BLaER1 (cell line): ENCODE measurements around the gene GRIN2A.

Experiments
- H3K27ac ChIP-seq: shearing (Covaris generic); formaldehyde crosslinking; 2 replicates; pipeline ENCODE4 v1.8.1; 2022
- H3K27me3 ChIP-seq: shearing (Covaris generic); formaldehyde crosslinking; 2 replicates; pipeline ENCODE4 v1.8.1; 2022
- H3K36me3 ChIP-seq: shearing (Covaris generic); formaldehyde crosslinking; 2 replicates; pipeline ENCODE4 v1.8.1; 2022
- H3K4me1 ChIP-seq: shearing (Covaris generic); formaldehyde crosslinking; 2 replicates; pipeline ENCODE4 v1.8.1; 2022
- H3K4me2 ChIP-seq: shearing (Covaris generic); formaldehyde crosslinking; 2 replicates; pipeline ENCODE4 v1.8.1; 2022
- H3K4me3 ChIP-seq: shearing (Covaris generic); formaldehyde crosslinking; 2 replicates; pipeline ENCODE4 v1.8.1; 2022
- H3K9ac ChIP-seq: shearing (Covaris generic); formaldehyde crosslinking; 2 replicates; pipeline ENCODE4 v1.8.1; 2022
- H3K9me3 ChIP-seq: shearing (Covaris generic); formaldehyde crosslinking; 2 replicates; pipeline ENCODE4 v1.8.1; 2022
- H4K20me1 ChIP-seq: shearing (Covaris generic); formaldehyde crosslinking; 2 replicates; pipeline ENCODE4 v1.8.1; 2022
- Cebpa-rat ChIP-seq: shearing (Covaris generic); IDR thresholded peaks from 2 replicates; pipeline ENCODE4 v1.8.1; 2022

Gene GRIN2A

DNA sequence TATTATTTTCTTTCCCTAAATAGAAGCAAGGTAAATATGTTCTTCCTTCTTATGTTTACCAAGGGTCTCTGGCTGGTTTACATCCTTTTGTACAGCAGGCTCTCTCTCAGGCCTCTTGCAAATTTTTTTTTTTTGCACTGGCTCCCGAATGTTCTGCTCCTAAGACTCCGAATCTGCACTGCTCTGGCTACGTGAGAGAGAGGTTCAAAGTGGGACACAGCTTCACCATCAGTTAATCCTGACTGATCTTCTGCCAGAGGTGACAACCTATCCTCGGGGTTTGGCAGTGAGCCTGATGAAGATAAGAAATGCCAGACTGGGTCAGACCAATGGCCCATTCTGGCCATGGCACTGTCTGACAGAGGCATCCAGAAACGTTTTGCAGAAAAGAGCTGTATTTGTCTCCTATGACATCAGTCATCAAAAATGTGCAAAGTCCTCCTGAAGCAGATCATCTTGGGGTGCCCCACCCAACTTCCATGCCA is 136.9 kb downstream of the GRIN2A start:
- Histone ChIP-seq H4K20me1 (no peaks in the 10 kb centered on the region), H3K4me1 (no peaks in the 10 kb centered on the region), H3K9ac (no peak overlapping the region), H3K4me3 (no peak overlapping the region), H3K27ac (no peak overlapping the region), H3K27me3 (no peaks in the 10 kb centered on the region), H3K9me3 (no peaks in the 10 kb centered on the region), H3K4me2 (no peak overlapping the region), H3K36me3 (no peaks in the 10 kb centered on the region)
- TF ChIP-seq Cebpa-rat, result no peak

GRCh38 chr16:10040136-10041080 is 141.8 kb downstream of the GRIN2A start:
- Histone ChIP-seq H3K27me3 (no peaks in the 10 kb centered on the region), H3K36me3 (no peaks in the 10 kb centered on the region), H3K9me3 (no peaks in the 10 kb centered on the region), H3K9ac (no peak overlapping the region), H3K4me2 (no peak overlapping the region), H3K4me3 (no peak overlapping the region), H3K4me1 (no peaks in the 10 kb centered on the region), H4K20me1 (no peaks in the 10 kb centered on the region), H3K27ac (no peak overlapping the region)
- no peak for TF ChIP-seq Cebpa-rat

DNA sequence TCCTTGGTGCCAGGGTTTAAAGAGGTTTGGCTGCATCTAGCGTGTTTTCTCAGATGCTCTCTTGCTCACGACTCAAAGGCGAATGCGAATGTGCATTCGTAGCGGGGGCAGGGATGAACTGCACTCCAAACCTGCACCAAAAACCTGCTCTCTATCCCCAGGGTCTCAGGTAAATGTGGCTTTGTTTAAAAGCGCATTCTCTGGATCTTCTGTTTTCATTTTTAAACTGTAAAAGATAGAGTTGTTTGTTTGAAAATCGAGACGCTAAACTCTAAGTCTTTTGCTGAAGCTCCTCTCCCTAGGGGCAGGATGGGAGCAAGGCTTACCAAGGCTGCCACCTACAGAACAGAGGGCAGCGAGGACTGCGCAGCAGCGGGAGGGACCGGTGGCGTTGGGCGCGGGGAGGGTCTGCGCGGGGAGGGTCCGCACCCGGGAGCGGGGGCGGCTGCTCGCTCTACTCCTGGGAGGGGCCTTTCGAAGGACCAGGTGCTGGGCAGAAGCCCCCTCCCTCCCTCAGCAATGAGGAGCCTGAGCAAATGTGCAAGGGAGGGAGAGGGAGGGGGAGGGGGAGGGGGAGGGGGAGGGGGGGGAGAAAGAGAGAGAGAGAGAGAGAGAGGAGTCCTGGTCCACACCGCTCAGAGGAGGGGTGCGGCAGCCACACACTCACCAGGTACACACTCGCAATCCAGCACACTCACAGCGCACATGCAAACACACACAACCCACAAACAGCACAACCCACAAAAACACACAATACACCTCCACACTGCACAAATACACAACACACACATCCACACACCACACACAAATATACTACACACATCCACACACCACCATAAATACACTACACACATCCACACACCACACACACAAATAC is 142.8 kb downstream of the GRIN2A start:
- H3K9ac ChIP-seq, result no peak overlapping the region
- no peaks in the 10 kb centered on the region for H3K36me3 ChIP-seq
- no peak for TF ChIP-seq Cebpa-rat
- H3K27me3 ChIP-seq, result no peaks in the 10 kb centered on the region
- peak overlapping the region; percentile 59 for H3K4me2 ChIP-seq
- no peaks in the 10 kb centered on the region for H4K20me1 ChIP-seq
- H3K27ac ChIP-seq, result no peak overlapping the region
- H3K4me3 ChIP-seq, result peak overlapping the region; percentile 17; the same call in 1 of the 2 replicates
- no peaks in the 10 kb centered on the region for H3K4me1 ChIP-seq
- H3K9me3 ChIP-seq, result no peaks in the 10 kb centered on the region

DNA sequence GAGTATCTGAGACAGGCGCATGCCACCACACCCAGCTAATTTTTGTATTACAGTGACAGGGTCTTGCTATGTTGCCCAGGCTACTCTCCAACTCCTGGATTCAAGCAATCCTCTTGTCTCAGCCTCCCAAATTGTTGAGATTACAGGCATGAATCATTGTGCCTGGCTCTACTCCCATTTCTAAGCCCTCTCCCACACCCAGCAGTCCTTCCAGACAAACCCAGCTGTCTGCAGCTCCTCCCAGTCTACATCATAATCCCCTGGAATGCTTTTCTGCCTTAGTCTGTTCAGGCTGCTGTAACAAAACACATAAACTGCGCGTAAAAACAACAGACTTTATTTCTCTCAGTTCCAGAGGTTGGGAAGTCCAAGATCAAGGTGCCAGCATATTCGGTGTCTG is 144.5 kb downstream of the GRIN2A start:
- TF ChIP-seq Cebpa-rat, result no peak
- no peak overlapping the region for H3K9ac ChIP-seq
- H3K27ac ChIP-seq, result no peak overlapping the region
- H3K4me3 ChIP-seq, result no peak overlapping the region
- H4K20me1 ChIP-seq, result no peaks in the 10 kb centered on the region
- no peaks in the 10 kb centered on the region for H3K36me3 ChIP-seq
- H3K4me1 ChIP-seq, result no peaks in the 10 kb centered on the region
- H3K4me2 ChIP-seq, result no peak overlapping the region
- H3K27me3 ChIP-seq, result no peaks in the 10 kb centered on the region
- H3K9me3 ChIP-seq, result no peaks in the 10 kb centered on the region

- Histone ChIP-seq H3K4me1 (no peaks in the 10 kb centered on the region), H4K20me1 (no peaks in the 10 kb centered on the region), H3K9me3 (no peaks in the 10 kb centered on the region), H3K27me3 (no peaks in the 10 kb centered on the region), H3K9ac (no peak overlapping the region), H3K27ac (no peak overlapping the region), H3K36me3 (no peaks in the 10 kb centered on the region), H3K4me3 (no peak overlapping the region), H3K4me2 (no peak overlapping the region)
- TF ChIP-seq Cebpa-rat, result no peak
These were observed 145.3 kb downstream of the GRIN2A start for GRCh38 chr16:10036956-10037355.

DNA sequence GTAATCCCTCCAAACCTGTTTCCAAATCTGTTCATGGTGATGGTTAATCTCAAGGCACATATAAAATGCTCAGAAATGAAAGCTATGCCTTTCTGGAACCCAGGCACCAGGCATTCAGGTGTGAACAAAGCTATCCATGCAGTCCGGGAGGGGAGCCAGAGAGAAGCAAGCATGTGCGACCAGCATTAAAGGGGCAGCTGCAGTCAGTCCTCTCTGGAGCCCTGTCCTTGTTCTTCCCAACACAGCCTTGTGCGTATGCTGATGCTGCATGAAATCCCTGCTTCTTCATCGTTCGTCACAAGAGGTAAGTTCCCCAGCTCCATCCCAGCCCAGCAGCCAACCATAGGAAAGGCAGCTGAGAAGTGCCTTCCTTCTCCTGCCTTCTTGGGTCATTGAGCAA is 148.7 kb downstream of the GRIN2A start:
- Histone ChIP-seq H3K4me3 (no peak overlapping the region), H3K9me3 (no peaks in the 10 kb centered on the region), H3K9ac (no peak overlapping the region), H3K27me3 (no peaks in the 10 kb centered on the region), H3K36me3 (no peaks in the 10 kb centered on the region), H3K4me2 (no peak overlapping the region), H4K20me1 (no peaks in the 10 kb centered on the region), H3K27ac (no peak overlapping the region), H3K4me1 (no peaks in the 10 kb centered on the region)
- TF ChIP-seq Cebpa-rat, result no peak

GRCh38 chr16:10031955-10032354 is 150.3 kb downstream of the GRIN2A start:
- TF ChIP-seq Cebpa-rat, result no peak

GRCh38 chr16:10031473-10031872 is 150.8 kb downstream of the GRIN2A start:
- H3K4me1 ChIP-seq, result no peaks in the 10 kb centered on the region
- H3K4me2 ChIP-seq, result no peak overlapping the region
- no peaks in the 10 kb centered on the region for H3K9me3 ChIP-seq
- H3K36me3 ChIP-seq, result no peaks in the 10 kb centered on the region
- no peaks in the 10 kb centered on the region for H4K20me1 ChIP-seq
- no peak overlapping the region for H3K27ac ChIP-seq
- no peak for TF ChIP-seq Cebpa-rat
- no peak overlapping the region for H3K4me3 ChIP-seq
- no peaks in the 10 kb centered on the region for H3K27me3 ChIP-seq
- H3K9ac ChIP-seq, result no peak overlapping the region

More at GRCh38 chr16:10031955-10032354, 150.3 kb downstream of the GRIN2A start:
- Histone ChIP-seq H3K27ac (no peak overlapping the region), H3K4me1 (no peaks in the 10 kb centered on the region), H3K4me2 (no peak overlapping the region), H3K36me3 (no peaks in the 10 kb centered on the region), H4K20me1 (no peaks in the 10 kb centered on the region), H3K9me3 (no peaks in the 10 kb centered on the region), H3K4me3 (no peak overlapping the region), H3K9ac (no peak overlapping the region), H3K27me3 (no peaks in the 10 kb centered on the region)

DNA sequence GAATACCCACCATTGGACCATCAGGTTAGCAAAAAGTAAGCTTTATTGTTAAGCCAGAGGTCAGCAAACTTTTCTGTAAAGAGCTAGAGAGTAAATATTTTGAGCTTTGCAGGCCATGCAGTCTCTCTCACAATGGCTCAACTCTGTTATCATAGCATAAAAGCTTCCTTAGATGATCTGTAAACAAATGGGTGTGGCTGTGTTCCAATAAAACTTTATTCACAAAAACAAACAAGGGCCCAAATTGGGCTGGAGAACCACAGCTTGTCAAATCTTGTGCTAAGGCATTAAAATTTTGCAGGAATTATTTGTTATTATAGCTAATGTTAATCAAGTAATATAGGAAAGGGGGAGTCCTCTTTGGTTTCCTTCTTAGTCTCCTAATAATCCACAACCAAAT is 153.6 kb downstream of the GRIN2A start:
- Histone ChIP-seq H4K20me1 (no peaks in the 10 kb centered on the region), H3K4me2 (no peak overlapping the region), H3K27me3 (no peaks in the 10 kb centered on the region), H3K36me3 (no peaks in the 10 kb centered on the region), H3K9me3 (no peaks in the 10 kb centered on the region), H3K9ac (no peak overlapping the region), H3K4me3 (no peak overlapping the region), H3K4me1 (no peaks in the 10 kb centered on the region), H3K27ac (no peak overlapping the region)
- no peak for TF ChIP-seq Cebpa-rat

DNA sequence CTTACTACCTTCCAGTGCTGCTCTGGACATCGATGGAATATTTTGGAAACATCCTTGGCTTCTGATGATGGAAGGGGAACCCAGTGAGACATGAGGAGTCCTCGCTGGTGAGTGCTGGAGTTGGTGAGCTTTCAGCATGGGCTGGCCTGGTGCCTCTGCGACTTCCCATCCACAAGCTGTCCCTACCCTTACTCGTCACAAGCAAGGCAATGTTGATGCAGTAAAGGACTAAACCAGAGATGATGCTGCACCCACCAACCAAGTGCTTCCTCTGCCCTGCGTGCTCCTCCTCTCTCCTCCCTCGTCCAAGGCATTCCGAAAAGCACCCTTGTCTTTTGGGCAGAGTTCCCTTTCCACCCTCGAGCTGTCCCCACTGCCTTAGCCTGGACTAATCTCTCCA is 154.7 kb downstream of the GRIN2A start:
- H3K4me1 ChIP-seq, result no peaks in the 10 kb centered on the region
- H4K20me1 ChIP-seq, result no peaks in the 10 kb centered on the region
- no peaks in the 10 kb centered on the region for H3K9me3 ChIP-seq
- TF ChIP-seq Cebpa-rat, result no peak
- no peaks in the 10 kb centered on the region for H3K27me3 ChIP-seq
- H3K36me3 ChIP-seq, result no peaks in the 10 kb centered on the region
- no peak overlapping the region for H3K4me2 ChIP-seq
- H3K27ac ChIP-seq, result no peak overlapping the region
- no peak overlapping the region for H3K4me3 ChIP-seq
- no peak overlapping the region for H3K9ac ChIP-seq
